GM10847 (cell line): ENCODE results near the gene EML4.

Source experiments
- POLR2A ChIP-seq: IDR thresholded peaks from 2 replicates; pipeline ENCODE4 v1.6.1; 2011; ENCODE audit not compliant: insufficient read length; ENCODE audit errors: extremely low read depth

EML4 gene

GRCh38 chr2:42183775-42184174, 14.6 kb downstream of the EML4 start:
- no peak for TF ChIP-seq POLR2A

- no peak for TF ChIP-seq POLR2A
These were observed 15.2 kb downstream of the EML4 start for GRCh38 chr2:42184346-42184745.

GRCh38 chr2:42185220-42185921, 16.2 kb downstream of the EML4 start:
- no peak for TF ChIP-seq POLR2A

GRCh38 chr2:42186366-42186765, 17.2 kb downstream of the EML4 start:
- TF ChIP-seq POLR2A = no peak

- no peak for TF ChIP-seq POLR2A
These were observed 17.9 kb downstream of the EML4 start for GRCh38 chr2:42186945-42187632.

GRCh38 chr2:42187886-42188285, 18.7 kb downstream of the EML4 start:
- no peak for TF ChIP-seq POLR2A

- no peak for TF ChIP-seq POLR2A
These were observed 20.0 kb downstream of the EML4 start for GRCh38 chr2:42189235-42189566.

GRCh38 chr2:42190191-42190590, 21.0 kb downstream of the EML4 start:
- no peak for TF ChIP-seq POLR2A

GRCh38 chr2:42191285-42192009, 22.3 kb downstream of the EML4 start:
- no peak for TF ChIP-seq POLR2A

- no peak for TF ChIP-seq POLR2A
These were observed 22.8 kb downstream of the EML4 start for GRCh38 chr2:42192010-42192373.

- TF ChIP-seq POLR2A = no peak
These were observed 23.8 kb downstream of the EML4 start for GRCh38 chr2:42192652-42193566.

GRCh38 chr2:42193722-42194187, 24.6 kb downstream of the EML4 start:
- TF ChIP-seq POLR2A = no peak

GRCh38 chr2:42194428-42194827, 25.3 kb downstream of the EML4 start:
- TF ChIP-seq POLR2A = no peak

GRCh38 chr2:42195559-42195958, 26.4 kb downstream of the EML4 start:
- no peak for TF ChIP-seq POLR2A

- TF ChIP-seq POLR2A = no peak
These were observed 26.9 kb downstream of the EML4 start for GRCh38 chr2:42196070-42196402.
